KMS-11 (cell line): ENCODE results near the gene SPRING1.

Experiments
- H2AFZ ChIP-seq: fragments of 200-600 bp; sonication (generic); 2 replicates; pipeline ENCODE4 v1.6.1; 2016; ENCODE audit warnings: antibody characterized with exemption, mixed run types, low read depth
- H3K27ac ChIP-seq: fragments of 200-600 bp; sonication (generic); 2 replicates; pipeline ENCODE4 v1.6.1; 2016; ENCODE audit warnings: mild to moderate bottlenecking, mixed run types
- H3K27me3 ChIP-seq: fragments of 200-600 bp; sonication (generic); 2 replicates; pipeline ENCODE4 v1.6.1; 2017; ENCODE audit warnings: mild to moderate bottlenecking, low read depth, mixed run types, moderate library complexity; ENCODE audit not compliant: insufficient read depth
- H3K36me3 ChIP-seq: fragments of 200-600 bp; sonication (generic); 2 replicates; pipeline ENCODE4 v1.6.1; 2017; ENCODE audit warnings: mild to moderate bottlenecking, mixed run types; ENCODE audit not compliant: insufficient read depth
- H3K4me1 ChIP-seq: fragments of 200-600 bp; sonication (generic); 2 replicates; pipeline ENCODE4 v1.6.1; 2016; ENCODE audit warnings: mild to moderate bottlenecking, low read depth, mixed run types; ENCODE audit not compliant: poor library complexity, severe bottlenecking
- H3K4me2 ChIP-seq: fragments of 200-600 bp; sonication (generic); 2 replicates; pipeline ENCODE4 v1.7.0; 2016; ENCODE audit warnings: mild to moderate bottlenecking, mixed run types
- H3K4me3 ChIP-seq: fragments of 200-600 bp; sonication (generic); IDR thresholded peaks from 2 replicates; pipeline ENCODE4 v1.6.1; 2017; ENCODE audit warnings: low read depth, low read length, mixed read lengths; ENCODE audit not compliant: insufficient read depth
- H3K79me2 ChIP-seq: fragments of 200-600 bp; sonication (generic); 2 replicates; pipeline ENCODE4 v1.6.1; 2016; ENCODE audit warnings: low read depth, mixed run types; ENCODE audit not compliant: insufficient read depth
- H3K9ac ChIP-seq: fragments of 200-600 bp; sonication (generic); 2 replicates; pipeline ENCODE4 v1.6.1; 2016; ENCODE audit warnings: mild to moderate bottlenecking, mixed run types
- H4K20me1 ChIP-seq: fragments of 200-600 bp; sonication (generic); 2 replicates; pipeline ENCODE4 v1.6.1; 2016; ENCODE audit warnings: mild to moderate bottlenecking, mixed run types; ENCODE audit not compliant: insufficient read depth
- CTCF ChIP-seq: fragments of 200-600 bp; sonication (generic); conservative IDR thresholded peaks from 2 replicates; pipeline ENCODE4 v1.6.1; 2017; ENCODE audit warnings: low read depth, mild to moderate bottlenecking, antibody characterized with exemption, low read length, moderate library complexity, mixed read lengths

SPRING1 gene

GRCh38 chr12:116719731-116720528, 17.9 kb downstream of the SPRING1 start:
- H3K36me3 ChIP-seq, result no peaks in the 10 kb centered on the region

GRCh38 chr12:116718655-116719454, 19.0 kb downstream of the SPRING1 start:
- Histone ChIP-seq H3K4me3 (no peak overlapping the region), H3K27me3 (no peaks in the 10 kb centered on the region), H3K79me2 (no peaks in the 10 kb centered on the region), H4K20me1 (no peaks in the 10 kb centered on the region), H3K36me3 (no peaks in the 10 kb centered on the region), H3K4me1 (peaks cover 8% of the 10 kb centered on the region), H3K4me2 (no peak overlapping the region), H2AFZ (no peak overlapping the region), H3K27ac (no peak overlapping the region), H3K9ac (no peak overlapping the region)
- TF ChIP-seq CTCF, result no peak

More at GRCh38 chr12:116719731-116720528, 17.9 kb downstream of the SPRING1 start:
- H3K9ac ChIP-seq, result no peak overlapping the region
- no peak overlapping the region for H3K4me2 ChIP-seq
- no peak overlapping the region for H3K4me3 ChIP-seq
- H3K79me2 ChIP-seq, result no peaks in the 10 kb centered on the region
- no peak for TF ChIP-seq CTCF
- H3K27ac ChIP-seq, result no peak overlapping the region
- peaks cover 8% of the 10 kb centered on the region for H3K4me1 ChIP-seq
- H4K20me1 ChIP-seq, result no peaks in the 10 kb centered on the region
- H2AFZ ChIP-seq, result no peak overlapping the region
- H3K27me3 ChIP-seq, result no peaks in the 10 kb centered on the region

- Histone ChIP-seq H4K20me1 (no peaks in the 10 kb centered on the region), H3K4me1 (peaks cover 8% of the 10 kb centered on the region), H2AFZ (no peak overlapping the region), H3K4me2 (no peak overlapping the region), H3K4me3 (no peak overlapping the region), H3K27ac (no peak overlapping the region), H3K9ac (no peak overlapping the region), H3K36me3 (no peaks in the 10 kb centered on the region), H3K27me3 (no peaks in the 10 kb centered on the region), H3K79me2 (no peaks in the 10 kb centered on the region)
- no peak for TF ChIP-seq CTCF
Measured at GRCh38 chr12:116717466-116718437, 20.1 kb downstream of the SPRING1 start.

GRCh38 chr12:116714175-116714574, 23.7 kb downstream of the SPRING1 start:
- no peak overlapping the region for H2AFZ ChIP-seq
- H3K27me3 ChIP-seq, result no peaks in the 10 kb centered on the region
- no peaks in the 10 kb centered on the region for H3K36me3 ChIP-seq
- H3K27ac ChIP-seq, result no peak overlapping the region
- no peak for TF ChIP-seq CTCF
- no peaks in the 10 kb centered on the region for H3K4me1 ChIP-seq
- H3K4me2 ChIP-seq, result no peak overlapping the region
- H3K4me3 ChIP-seq, result no peak overlapping the region
- H3K79me2 ChIP-seq, result no peaks in the 10 kb centered on the region
- no peak overlapping the region for H3K9ac ChIP-seq
- no peaks in the 10 kb centered on the region for H4K20me1 ChIP-seq
